GM19023 (cell line): ENCODE results near the gene CACTIN.

Experiments
- ATAC-seq: cut with Tn5 transposase; IDR thresholded peaks from one replicate; pipeline ENCODE4 v1.9.1; 2021; ENCODE audit warnings: mild to moderate bottlenecking, moderate library complexity; ENCODE audit not compliant: unreplicated experiment

CACTIN gene

DNA sequence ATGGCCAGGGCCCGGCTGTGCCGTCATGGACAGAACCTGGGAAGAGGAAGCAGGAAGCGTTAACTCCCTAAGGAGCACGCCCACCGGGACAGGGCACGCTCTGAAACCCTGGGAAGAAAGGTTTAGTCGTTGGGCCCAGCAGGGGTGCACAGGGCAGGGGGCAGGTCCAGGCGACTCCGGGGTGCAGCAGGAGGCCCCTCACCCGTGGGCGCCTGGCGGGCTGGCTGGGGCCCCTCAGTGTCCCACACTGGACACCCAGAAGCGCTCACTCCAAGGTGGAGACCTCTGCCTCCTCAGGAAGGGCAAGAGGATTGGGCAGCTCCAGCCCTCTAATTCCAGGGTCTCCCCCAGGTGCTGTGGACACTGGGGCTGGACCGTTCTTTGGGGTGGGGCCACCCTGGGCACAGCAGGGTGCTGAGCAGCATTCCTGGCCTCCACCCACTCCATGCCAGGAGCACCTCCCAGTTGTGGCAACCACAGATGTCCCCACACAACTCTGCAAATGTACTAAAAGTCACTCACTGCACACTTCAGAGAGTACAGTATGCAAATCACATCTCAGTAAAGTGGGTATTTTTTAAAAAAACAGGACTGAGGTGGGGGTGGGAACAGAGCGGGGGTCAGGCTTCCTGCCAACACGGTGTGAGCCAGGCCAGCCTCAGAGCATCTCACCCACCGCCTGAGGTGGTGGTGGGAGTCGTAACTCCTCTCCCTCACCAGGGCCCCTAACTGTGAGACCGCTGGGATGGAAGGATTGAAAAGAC, 38.5 kb upstream of the CACTIN start:
- ATAC-seq, result no peak

- ATAC-seq, result no peak
These were observed 37.2 kb upstream of the CACTIN start for GRCh38 chr19:3663838-3664237.

- ATAC-seq, result no peak
These were observed 35.0 kb upstream of the CACTIN start for GRCh38 chr19:3661284-3662238.

DNA sequence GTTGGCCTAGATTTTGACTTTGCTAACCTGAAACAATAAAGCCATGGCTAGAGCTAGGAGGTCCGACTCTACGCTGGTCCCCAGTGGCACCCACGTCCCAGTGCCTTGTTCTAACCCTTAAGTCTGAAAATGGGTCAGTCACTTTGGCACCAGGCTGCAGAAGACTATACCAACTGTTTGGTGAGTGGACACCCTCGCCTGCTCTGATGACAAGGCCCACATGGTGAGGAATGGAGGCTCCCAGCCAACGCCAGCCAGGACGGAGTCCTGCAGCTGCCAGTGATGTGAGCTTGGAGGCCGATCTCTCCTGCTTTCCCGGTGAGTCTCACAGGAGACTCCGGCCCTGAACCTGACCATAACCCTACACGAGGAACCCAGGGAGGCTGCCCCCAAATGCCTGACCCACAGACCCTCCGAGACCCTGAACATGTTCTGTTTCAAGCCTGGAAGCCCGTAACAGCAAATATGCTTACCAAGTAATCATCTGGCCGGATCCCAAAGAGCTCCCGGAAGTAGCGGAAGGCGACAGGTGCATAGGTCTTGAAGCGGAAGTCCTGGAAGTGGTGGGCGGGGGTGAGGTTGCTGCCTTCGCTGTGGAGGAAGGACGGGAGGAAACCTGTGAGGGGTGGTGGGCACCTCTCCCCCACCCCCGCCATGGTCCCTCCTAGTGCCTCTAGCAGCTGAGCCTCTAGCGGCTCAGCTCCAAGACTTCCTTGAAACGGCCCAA, 34.1 kb upstream of the CACTIN start:
- no peak for ATAC-seq

- no peak for ATAC-seq
These were observed 33.1 kb upstream of the CACTIN start for GRCh38 chr19:3659746-3660112.

GRCh38 chr19:3658870-3659745, 32.5 kb upstream of the CACTIN start:
- ATAC-seq, result no peak

DNA sequence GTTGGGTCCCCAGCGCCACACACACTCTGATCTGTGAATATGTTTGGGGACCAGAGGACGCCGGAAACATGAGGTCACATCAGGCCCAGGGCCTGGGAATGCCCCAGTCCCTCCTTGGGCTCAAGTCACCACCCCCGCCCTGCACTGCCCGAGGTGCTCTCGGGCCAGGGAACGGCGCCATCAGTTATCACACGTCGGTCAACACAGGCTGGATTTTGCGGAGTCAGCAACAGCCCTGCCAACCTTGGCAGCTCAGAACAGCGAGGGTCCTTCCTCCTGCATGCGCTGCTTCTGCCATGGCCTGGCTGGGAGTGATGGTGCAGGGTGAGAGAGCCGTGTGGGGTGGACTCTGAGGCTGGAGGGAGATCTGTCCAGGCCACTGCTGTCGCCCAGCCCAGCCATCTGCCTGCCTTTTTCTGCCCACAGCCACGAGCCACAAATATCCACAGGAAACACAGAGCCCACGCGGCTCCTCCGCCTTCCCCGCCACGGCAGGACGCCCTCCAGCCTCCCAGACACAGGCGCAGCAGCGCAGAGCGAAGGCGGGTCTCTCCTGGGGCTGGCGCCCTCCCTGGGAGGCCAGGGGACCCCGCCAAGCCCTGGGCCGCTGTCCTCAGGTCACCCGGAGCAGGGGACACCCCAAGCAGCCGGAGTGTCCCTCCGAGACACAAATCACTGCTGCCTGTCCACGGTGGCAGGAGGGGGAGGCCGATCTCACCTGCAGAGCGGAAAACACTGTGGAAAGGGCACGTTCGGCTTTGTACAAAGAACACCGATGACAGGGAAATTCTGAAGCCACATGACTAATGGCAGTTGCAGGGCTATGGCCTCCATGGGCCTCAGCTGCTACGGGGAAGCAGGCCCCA, 31.6 kb upstream of the CACTIN start:
- no peak for ATAC-seq

DNA sequence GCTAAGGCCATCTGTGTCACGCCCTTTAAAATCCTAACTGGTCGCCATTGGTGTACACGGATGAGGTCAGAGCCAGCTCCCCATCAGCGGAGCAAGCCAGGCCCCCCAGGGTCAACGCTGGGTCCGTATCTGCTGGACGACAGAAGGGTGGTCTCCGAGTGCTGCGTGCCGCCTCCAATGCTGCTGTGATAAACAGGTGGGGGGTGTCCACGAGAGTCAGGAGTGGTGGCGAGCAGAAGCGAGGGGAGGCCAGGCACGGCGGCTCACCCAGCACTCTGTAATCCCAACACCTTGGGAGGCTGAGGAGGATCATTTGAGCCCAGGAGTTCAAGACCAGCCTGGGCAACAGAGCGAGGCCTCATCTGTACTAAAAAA, 30.8 kb upstream of the CACTIN start:
- ATAC-seq, result no peak

DNA sequence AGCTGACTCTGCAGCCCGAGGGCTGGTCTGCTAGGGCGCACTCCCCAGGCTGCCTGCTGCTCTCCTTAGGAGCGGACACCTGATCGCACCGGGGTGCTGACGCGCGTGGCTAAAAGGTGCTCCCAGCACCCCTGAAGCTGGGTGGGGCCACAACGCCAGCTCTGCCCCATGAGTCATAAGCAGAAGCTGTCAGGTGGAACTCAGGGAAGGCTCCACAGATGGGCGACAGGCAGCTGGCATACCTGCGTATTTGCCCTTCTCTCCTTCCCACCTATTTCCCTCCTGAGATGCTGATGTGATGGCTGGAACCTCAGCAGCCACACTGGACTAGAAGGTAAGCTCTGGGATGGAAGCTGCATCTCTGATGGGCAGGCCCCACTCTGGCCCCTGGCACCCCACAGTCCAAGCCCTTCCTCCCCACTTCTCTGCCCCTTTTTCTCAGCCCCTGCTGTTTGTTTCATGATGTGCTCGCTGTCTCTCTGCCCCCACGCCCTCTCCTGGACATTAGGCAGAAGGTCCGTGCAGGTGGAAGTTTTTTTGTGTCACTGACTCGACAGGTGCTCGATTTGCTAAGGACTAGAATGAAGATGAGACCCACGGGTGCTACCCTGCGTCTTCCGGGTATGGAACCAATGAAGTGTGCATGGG, 30.3 kb upstream of the CACTIN start:
- ATAC-seq, result no peak

GRCh38 chr19:3656073-3656746, 29.6 kb upstream of the CACTIN start:
- no peak for ATAC-seq

DNA sequence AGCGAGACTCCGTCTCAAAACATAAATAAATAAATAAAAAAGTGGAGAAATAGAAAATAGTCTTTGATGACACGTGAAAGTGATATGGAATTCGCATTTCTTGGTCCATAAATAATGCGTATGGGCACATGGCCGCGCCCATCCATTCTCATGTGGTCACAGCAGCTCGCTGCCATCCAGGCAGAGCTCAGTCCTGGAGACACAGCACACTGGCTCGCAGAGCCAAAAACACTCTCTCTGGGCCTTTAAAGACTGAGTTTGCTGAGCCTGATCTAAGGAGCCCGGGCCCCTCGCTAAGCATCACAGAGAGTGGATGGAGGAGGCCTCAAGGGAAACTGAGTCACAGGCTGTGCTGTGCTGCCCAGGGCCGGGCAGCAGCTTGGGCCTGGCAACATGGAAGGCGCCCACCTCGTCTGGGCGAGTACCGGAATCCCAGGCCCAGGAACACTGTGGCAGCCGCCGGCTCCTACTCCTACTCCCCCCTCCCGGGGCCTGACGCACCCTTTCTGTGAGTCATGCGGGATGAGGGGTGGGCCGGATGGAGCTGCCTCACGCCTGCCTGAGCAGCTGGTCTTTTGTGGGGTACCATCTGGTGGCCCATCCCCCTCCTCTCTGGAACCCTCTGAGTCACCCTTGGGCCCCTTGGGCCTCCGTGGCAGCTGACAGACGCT, 28.9 kb upstream of the CACTIN start:
- ATAC-seq, result no peak

- no peak for ATAC-seq
These were observed 27.4 kb upstream of the CACTIN start for GRCh38 chr19:3653865-3654513.

GRCh38 chr19:3653081-3653795, 26.6 kb upstream of the CACTIN start:
- no peak for ATAC-seq

GRCh38 chr19:3652422-3652821, 25.8 kb upstream of the CACTIN start:
- ATAC-seq, result no peak

DNA sequence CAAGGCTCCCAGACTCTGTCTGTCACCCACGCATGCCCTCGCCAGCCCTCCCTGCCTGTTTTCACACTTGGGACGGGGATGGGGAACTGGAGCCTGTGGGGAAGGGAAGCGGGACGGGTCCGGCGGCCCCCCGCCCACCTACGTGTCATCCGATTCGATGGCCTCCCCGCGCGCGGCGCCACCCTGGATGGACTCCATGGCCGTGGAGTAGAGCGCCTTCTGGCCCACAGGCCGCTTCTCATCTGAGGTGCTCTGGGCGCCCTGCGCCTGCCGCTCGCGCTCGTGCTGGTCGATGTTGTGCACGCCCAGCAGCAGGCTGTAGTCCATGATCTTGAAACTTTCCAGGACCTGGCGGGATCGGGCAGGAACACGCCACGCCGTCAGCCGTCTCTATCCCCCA, 25.1 kb upstream of the CACTIN start:
- ATAC-seq, result no peak

GRCh38 chr19:3649888-3650287, 23.3 kb upstream of the CACTIN start:
- ATAC-seq, result no peak
